HTERT RPE-1 (cell line): ENCODE measurements around the gene TUBE1.
"Not testable (repeated sequence)": the region's sequence is repeated elsewhere in the genome, so short reads cannot be mapped to it uniquely, and the experiment has no call there.

Source experiments
- in situ Hi-C: fragments of 300-500 bp; cut with MboI; formaldehyde crosslinking; loops from 4 replicates; pipeline ENCODE4 v1.14.3; 2020; ENCODE audit warnings: low sequenced_read_pairs

TUBE1 gene

DNA sequence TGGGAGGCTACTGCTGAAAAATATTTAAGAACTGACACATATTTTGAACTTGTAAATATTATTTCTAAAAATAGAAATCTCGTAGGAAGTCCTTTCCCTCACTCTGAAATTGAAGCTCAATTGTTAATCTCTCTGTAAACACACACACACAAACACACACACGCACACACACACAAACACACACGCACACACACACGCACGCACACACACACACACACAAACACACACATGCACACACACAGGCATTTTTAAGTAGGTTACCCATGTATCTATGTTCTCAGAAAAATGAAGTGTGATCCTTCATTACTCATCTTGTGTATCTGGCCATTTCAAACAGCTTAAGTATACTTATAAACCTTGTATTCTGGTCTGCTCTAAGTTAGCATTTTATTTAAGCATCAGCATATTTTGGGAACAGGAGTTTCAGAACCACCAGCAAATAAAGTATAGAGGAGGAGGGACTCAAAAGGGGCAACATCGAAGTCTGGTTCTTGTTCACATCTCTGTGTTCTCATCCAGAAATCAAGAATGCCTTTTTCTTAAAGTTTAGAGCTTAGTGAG, 21.8 kb downstream of the TUBE1 start:
- in situ Hi-C loops, result no loop called here

- in situ Hi-C loops, result no loop called here
Measured at GRCh38 chr6:112062966-112063365, 24.3 kb downstream of the TUBE1 start.

DNA sequence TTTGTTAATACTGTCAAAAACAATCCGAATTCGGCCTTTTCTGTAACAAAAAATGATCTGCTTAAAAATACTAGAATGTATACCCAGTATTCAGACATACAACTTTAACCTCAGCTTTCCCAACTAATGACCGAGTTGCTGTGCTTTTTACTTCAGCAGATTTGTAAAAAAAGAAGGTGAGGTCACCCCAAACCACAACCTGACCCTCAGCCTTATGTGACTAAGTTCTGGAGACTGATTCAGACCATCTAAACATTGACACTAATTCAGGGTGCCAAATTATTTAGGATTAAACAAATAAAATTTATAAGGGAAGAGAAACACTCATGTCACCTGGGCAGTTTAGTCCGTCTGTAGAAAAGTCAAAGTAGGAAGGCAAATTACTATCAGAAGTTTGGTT, 25.7 kb downstream of the TUBE1 start:
- in situ Hi-C loops, result no loop called here

DNA sequence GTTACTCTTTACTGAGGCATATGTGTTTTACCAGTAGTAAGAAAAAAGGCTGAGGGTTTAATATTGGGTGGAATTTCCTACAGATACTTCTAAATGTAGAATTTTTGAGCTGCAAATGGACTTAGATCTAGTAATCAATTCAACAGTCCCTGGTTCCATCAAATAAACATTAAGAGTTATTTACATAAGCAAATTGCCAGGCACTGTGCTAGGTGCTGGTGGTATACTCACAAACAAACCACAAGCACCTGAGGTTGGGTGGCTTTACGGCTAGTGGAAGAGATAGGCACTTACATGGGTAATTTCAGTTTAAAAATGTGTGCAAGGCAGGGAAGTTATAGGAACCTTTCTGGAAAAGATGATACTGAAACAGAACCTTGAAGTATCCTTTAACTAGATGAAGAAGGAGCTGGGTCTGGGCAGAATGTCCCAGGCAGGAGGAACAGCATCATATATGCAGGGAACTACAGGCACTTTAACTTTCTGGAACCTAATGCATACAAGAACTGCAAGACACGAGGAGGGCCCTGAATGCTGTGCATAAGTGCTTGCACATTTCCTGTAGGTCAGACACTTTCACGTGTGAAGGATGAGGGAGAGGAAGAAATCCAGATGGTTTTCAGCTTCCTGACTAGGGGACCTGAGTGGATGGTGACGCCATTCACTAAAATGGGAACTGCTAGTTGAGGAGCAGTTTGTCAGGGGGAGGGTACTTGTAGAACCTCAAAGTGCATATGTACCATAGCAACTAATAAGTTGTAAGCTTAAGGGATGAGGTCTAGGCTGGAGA, 28.8 kb downstream of the TUBE1 start:
- in situ Hi-C loops, result no loop called here

- in situ Hi-C loops, result no loop called here
Measured at GRCh38 chr6:112054555-112055190, 32.6 kb downstream of the TUBE1 start.

GRCh38 chr6:112054001-112054400, 33.3 kb downstream of the TUBE1 start, which contains the start of gene CCN6:
Gene CCN6 (plus strand): TSS chr6:112054104. CDS start chr6:112054358, 254 bp downstream.
- in situ Hi-C loops, result no loop called here

GRCh38 chr6:112051251-112051740, 36.0 kb downstream of the TUBE1 start:
- in situ Hi-C loops, result not testable (repeated sequence)

- in situ Hi-C loops, result no loop called here
Measured at GRCh38 chr6:112050429-112050828, 36.9 kb downstream of the TUBE1 start.

DNA sequence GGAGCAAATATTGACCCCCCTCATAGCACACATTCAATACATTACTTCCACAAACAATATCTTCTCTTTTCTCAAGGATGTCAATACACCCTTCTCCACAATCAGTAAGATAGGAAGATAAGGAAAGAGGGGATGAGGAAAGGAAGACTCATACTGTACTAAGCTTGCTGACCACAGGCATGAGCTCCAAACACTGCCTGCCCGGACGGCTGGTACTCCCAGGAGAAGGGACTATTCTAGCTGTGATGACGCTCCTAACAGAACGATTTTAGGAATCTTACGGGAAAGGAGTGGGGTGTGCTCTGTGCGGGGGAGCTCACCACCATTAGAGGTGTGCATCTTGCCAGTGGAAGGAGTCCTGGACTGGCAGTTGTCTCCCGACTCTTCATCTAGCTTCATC, 37.3 kb downstream of the TUBE1 start:
- in situ Hi-C loops, result no loop called here

- in situ Hi-C loops, result no loop called here
Measured at GRCh38 chr6:112049026-112049799, 38.1 kb downstream of the TUBE1 start.

DNA sequence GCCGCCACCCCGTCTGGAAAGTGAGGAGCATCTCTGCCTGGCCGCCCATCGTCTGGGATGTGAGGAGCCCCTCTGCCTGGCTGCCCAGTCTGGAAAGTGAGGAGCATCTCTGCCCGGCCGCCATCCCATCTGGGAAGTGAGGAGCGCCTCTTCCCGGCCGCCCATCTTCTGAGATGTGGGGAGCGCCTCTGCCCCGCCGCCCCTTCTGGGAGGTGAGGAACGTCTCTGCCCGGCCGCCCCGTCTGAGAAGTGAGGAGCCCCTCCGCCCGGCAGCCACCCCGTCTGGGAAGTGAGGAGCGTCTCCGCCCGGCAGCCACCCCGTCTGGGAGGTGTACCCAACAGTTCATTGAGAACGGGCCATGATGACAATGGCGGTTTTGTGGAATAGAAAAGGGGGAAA, 39.8 kb downstream of the TUBE1 start:
- in situ Hi-C loops, result not testable (repeated sequence)

- in situ Hi-C loops, result no loop called here
Measured at GRCh38 chr6:112044856-112045255, 42.4 kb downstream of the TUBE1 start.

GRCh38 chr6:112044196-112044595, 43.1 kb downstream of the TUBE1 start:
- in situ Hi-C loops, result no loop called here

DNA sequence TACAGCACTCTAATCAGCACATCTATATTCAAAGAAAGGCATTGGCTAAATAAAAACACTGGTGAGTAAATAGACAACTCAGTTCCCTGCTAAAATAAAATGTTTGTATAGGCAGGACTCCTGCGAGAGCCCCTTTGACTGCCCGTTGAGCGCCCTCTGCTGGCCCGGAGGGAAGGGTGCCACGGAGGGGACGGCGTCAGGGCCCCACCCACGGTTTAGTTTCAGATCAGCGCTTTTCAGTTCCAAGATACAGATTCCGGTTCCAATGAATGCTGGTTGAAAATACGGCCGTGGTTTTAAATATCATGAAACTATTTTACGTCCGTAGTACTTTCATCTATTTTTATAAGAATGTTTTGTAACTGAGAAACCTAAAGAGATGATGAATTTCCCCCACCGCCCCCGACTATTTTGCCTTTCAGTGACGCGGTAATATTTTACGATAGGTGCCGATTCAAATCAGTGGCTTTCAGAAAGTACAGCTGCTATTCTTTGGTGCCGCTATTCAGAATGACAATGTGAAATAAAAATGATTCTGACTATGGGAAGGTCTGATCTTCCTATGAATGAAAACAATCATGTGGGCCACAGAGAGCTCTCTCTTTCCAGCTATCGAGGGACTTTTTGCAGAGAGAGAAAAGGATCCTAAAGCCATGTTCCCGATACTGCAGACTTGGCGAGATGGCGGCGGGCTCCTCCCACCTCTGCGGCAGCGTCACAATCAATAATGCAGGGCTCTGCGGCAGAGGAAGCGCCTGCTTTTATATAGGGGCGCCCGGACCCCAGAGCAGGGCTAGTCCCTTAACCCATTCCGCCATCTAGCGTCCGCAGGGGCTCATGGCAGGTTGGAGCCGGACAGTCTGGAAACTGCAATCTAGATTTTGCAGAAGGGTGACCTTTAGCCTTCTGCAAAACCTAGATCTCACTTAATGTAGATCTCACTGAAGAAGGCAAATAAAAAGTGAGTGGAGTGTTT, 44.0 kb downstream of the TUBE1 start:
- in situ Hi-C loops, result no loop called here

- in situ Hi-C loops, result no loop called here
Measured at GRCh38 chr6:112041535-112041934, 45.7 kb downstream of the TUBE1 start.

GRCh38 chr6:112040956-112041355, 46.3 kb downstream of the TUBE1 start:
- in situ Hi-C loops, result no loop called here

DNA sequence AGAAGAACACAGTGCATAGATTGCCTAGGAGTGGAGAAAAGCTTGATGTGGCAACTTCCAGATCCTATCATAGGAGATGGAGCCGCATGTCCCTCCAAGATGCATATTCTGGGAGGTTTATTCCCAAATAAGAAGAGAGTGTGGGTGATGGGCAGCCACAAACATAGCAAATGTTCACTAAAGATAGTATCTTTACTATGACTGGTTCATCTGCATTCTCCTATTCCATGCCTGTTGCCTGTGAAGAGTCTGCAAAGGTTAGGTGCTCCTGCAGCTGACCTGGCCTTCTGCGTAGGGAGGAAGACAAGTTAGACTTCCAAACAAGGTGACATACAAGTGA, 47.9 kb downstream of the TUBE1 start:
- in situ Hi-C loops, result no loop called here

- in situ Hi-C loops, result no loop called here
Measured at GRCh38 chr6:112038756-112039430, 48.4 kb downstream of the TUBE1 start.

DNA sequence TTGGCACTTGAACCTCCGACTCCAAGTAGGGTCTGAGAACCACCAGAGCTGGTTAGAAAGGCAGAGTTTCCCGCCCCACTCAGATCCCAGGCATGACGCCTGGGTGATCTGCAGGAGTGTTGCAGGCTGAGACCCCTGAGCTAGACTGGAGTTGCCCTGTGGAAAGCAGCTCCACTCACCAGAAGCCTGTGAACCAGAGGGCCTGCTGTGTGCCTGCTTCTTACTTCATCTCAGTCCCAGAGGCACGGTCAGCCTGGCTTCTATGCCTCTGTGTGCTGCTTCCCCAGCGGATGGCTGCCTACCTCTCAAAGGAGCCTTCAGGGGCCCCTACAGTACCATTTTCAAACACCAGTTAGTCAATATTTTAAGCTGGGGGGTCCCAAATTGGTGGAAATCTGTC, 49.0 kb downstream of the TUBE1 start:
- in situ Hi-C loops, result no loop called here

GRCh38 chr6:112037783-112038216, 49.5 kb downstream of the TUBE1 start:
- in situ Hi-C loops, result no loop called here
